Spleen (tissue), 7 donors: ENCODE results near the gene ATP6V1B1.

Experiments used
- POLR2A ChIP-seq, 3 donors: fragments of 450-650 bp; IDR thresholded peaks; one replicate each; pipeline ENCODE4 v1.5.1; 2017; ENCODE audit warnings: antibody characterized with exemption in 3 of 3, mild to moderate bottlenecking in 1 of 3
- POLR2AphosphoS5 ChIP-seq, 3 donors: sonication (generic); formaldehyde crosslinking; IDR thresholded peaks; one replicate each; pipeline ENCODE4 v1.5.1; 2017; ENCODE audit warnings: antibody characterized with exemption in 3 of 3
- TF ChIP-seq, protein P1 (sequence below), 11 experiments: fragments of 200-600 bp in 7 of 11; fragments of 450-650 bp in 4 of 11; sonication (generic) in 4 of 11; IDR thresholded peaks in 8 of 11; conservative IDR thresholded peaks in 3 of 11; 1 replicate in 7 of 11; 2 replicates in 4 of 11; pipeline versions ENCODE4 v1.4.0 to v1.8.0; 2016 to 2021; ENCODE audit warnings: antibody characterized with exemption in 11 of 11, inconsistent platforms in 4 of 11, mild to moderate bottlenecking in 1 of 11
- donor health status: DM: no; HTN: no; CAD: no; lungs with moderate emphysema.
- donor health status: DM: no; HTN: no; CAD: no.
- donor health status: DM: no; HTN: no; CAD: no.

DNA sequence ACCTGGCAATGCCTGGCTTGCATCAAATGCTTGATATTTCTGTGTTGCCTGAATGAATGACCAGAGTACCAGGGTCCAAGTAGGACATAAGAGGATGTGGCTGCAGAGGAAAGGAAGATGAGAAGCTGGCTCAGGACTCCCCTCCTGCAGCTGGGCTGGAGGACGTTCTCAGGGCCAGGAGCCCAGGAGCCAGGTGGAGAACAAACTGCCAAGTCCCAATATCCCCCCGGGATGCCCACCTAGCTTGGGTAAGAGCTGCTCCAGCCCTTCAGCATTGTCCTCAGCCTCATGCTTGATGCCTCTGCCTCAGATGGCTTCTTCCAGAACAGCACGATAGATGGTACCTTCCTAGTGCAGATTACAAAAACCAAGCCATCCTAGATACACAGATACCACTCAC lies 8.6 kb upstream of the ATP6V1B1 start:
- TF ChIP-seq, protein P1, sequence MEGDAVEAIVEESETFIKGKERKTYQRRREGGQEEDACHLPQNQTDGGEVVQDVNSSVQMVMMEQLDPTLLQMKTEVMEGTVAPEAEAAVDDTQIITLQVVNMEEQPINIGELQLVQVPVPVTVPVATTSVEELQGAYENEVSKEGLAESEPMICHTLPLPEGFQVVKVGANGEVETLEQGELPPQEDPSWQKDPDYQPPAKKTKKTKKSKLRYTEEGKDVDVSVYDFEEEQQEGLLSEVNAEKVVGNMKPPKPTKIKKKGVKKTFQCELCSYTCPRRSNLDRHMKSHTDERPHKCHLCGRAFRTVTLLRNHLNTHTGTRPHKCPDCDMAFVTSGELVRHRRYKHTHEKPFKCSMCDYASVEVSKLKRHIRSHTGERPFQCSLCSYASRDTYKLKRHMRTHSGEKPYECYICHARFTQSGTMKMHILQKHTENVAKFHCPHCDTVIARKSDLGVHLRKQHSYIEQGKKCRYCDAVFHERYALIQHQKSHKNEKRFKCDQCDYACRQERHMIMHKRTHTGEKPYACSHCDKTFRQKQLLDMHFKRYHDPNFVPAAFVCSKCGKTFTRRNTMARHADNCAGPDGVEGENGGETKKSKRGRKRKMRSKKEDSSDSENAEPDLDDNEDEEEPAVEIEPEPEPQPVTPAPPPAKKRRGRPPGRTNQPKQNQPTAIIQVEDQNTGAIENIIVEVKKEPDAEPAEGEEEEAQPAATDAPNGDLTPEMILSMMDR (IDR thresholded peaks at IDR 0.05 in 8 of 11, conservative IDR thresholded peaks at IDR 0.05 in 3 of 11): no peak
- no peak for TF ChIP-seq POLR2A (IDR thresholded peaks at IDR 0.05)
- no peak for TF ChIP-seq POLR2AphosphoS5 (IDR thresholded peaks at IDR 0.05)
